H9 (cell line): ENCODE data around the gene CCDC141. TPM values are rescaled to one million over a fixed set of nuclear protein-coding genes. Genes with fewer than 3 reads are reported as not detected.

Source experiments
- DNase-seq: peaks from one replicate; pipeline ENCODE4 v3.0.0-alpha.2; 2017
- H2AFZ ChIP-seq: one replicate; pipeline ENCODE4 v1.6.1; 2013; ENCODE audit warnings: mild to moderate bottlenecking, low read length, control low read depth, moderate library complexity
- H2AK5ac ChIP-seq: 2 replicates; pipeline ENCODE4 v1.6.1; 2013; ENCODE audit warnings: low read length, control low read depth, mixed read lengths; ENCODE audit not compliant: insufficient read length
- H2BK120ac ChIP-seq: one replicate; pipeline ENCODE4 v1.6.1; 2013; ENCODE audit warnings: low read depth, mild to moderate bottlenecking, low read length, control low read depth, inconsistent platforms; ENCODE audit not compliant: poor library complexity, severe bottlenecking
- H2BK12ac ChIP-seq: 2 replicates; pipeline ENCODE4 v1.6.1; 2013; ENCODE audit warnings: low read length, control low read depth, mixed read lengths, low read depth; ENCODE audit not compliant: insufficient read length
- H2BK15ac ChIP-seq: 2 replicates; pipeline ENCODE4 v1.6.1; 2013; ENCODE audit warnings: low read depth, low read length, control low read depth
- H2BK20ac ChIP-seq: one replicate; pipeline ENCODE4 v1.6.1; 2013; ENCODE audit warnings: low read depth, mild to moderate bottlenecking, low read length, control low read depth, inconsistent platforms; ENCODE audit not compliant: poor library complexity, severe bottlenecking
- H2BK5ac ChIP-seq: 2 replicates; pipeline ENCODE4 v1.6.1; 2013; ENCODE audit warnings: low read length, control low read depth, mixed read lengths; ENCODE audit not compliant: insufficient read length
- H3K14ac ChIP-seq: 2 replicates; pipeline ENCODE4 v1.6.1; 2013; ENCODE audit warnings: low read length, control low read depth; ENCODE audit not compliant: insufficient read depth
- H3K18ac ChIP-seq: 2 replicates; pipeline ENCODE4 v1.6.1; 2013; ENCODE audit warnings: low read depth, mild to moderate bottlenecking, mixed read lengths, low read length, control low read depth; ENCODE audit not compliant: insufficient read length
- H3K23ac ChIP-seq: 2 replicates; pipeline ENCODE4 v1.6.1; 2013; ENCODE audit warnings: low read length, control low read depth, mixed read lengths, low read depth; ENCODE audit not compliant: insufficient read length
- H3K23me2 ChIP-seq: 2 replicates; pipeline ENCODE4 v1.6.1; 2013; ENCODE audit warnings: low read depth, mild to moderate bottlenecking, mixed read lengths, low read length, control low read depth; ENCODE audit not compliant: insufficient read length, poor library complexity, severe bottlenecking
- H3K27ac ChIP-seq: 2 replicates; pipeline ENCODE4 v1.5.1; 2013; ENCODE audit warnings: low read length, control low read depth, mixed read lengths, low read depth; ENCODE audit not compliant: insufficient read length
- H3K27me3 ChIP-seq: 2 replicates; pipeline ENCODE4 v1.6.1; 2013; ENCODE audit warnings: low read length, control low read depth, inconsistent platforms; ENCODE audit not compliant: insufficient read depth
- H3K4ac ChIP-seq: 2 replicates; pipeline ENCODE4 v1.6.1; 2013; ENCODE audit warnings: low read depth, mild to moderate bottlenecking, control low read depth, inconsistent platforms, low read length, moderate library complexity
- H3K4me1 ChIP-seq: 2 replicates; pipeline ENCODE4 v1.6.1; 2013; ENCODE audit warnings: low read length, control low read depth, inconsistent platforms; ENCODE audit not compliant: insufficient read depth
- H3K4me2 ChIP-seq: 2 replicates; pipeline ENCODE4 v1.6.1; 2013; ENCODE audit warnings: low read length, control low read depth, mixed read lengths; ENCODE audit not compliant: insufficient read length, insufficient read depth
- H3K56ac ChIP-seq: 2 replicates; pipeline ENCODE4 v1.6.1; 2013; ENCODE audit warnings: low read depth, mild to moderate bottlenecking, mixed read lengths, low read length, control low read depth; ENCODE audit not compliant: insufficient read length
- H3K79me1 ChIP-seq: 2 replicates; pipeline ENCODE4 v1.6.1; 2013; ENCODE audit warnings: low read depth, mild to moderate bottlenecking, moderate library complexity, low read length, control low read depth, inconsistent platforms; ENCODE audit not compliant: insufficient read depth, poor library complexity, severe bottlenecking
- H3K79me2 ChIP-seq: 2 replicates; pipeline ENCODE4 v1.6.1; 2013; ENCODE audit warnings: low read length, control low read depth, inconsistent platforms; ENCODE audit not compliant: insufficient read depth
- H3K9ac ChIP-seq: 2 replicates; pipeline ENCODE4 v1.6.1; 2013; ENCODE audit warnings: low read length, control low read depth, mixed read lengths; ENCODE audit not compliant: insufficient read length; ENCODE audit errors: extremely low read depth
- H3K9me3 ChIP-seq: one replicate; pipeline ENCODE4 v1.6.1; 2013; ENCODE audit warnings: low read depth, low read length, inconsistent platforms; ENCODE audit not compliant: control insufficient read depth
- H3T11ph ChIP-seq: one replicate; pipeline ENCODE4 v1.6.1; 2013; ENCODE audit warnings: mild to moderate bottlenecking, low read length, control low read depth, inconsistent platforms
- H4K20me1 ChIP-seq: one replicate; pipeline ENCODE4 v1.6.1; 2013; ENCODE audit not compliant: control insufficient read depth, insufficient read length, insufficient read depth
- H4K5ac ChIP-seq: 2 replicates; pipeline ENCODE4 v1.6.1; 2013; ENCODE audit warnings: low read depth, mild to moderate bottlenecking, mixed read lengths, low read length, control low read depth; ENCODE audit not compliant: insufficient read length
- H4K8ac ChIP-seq: replicated peaks from 2 replicates; pipeline ENCODE4 v1.6.1; 2013; ENCODE audit warnings: low read length, control low read depth, mixed read lengths, low read depth; ENCODE audit not compliant: insufficient read length
- H4K91ac ChIP-seq: 2 replicates; pipeline ENCODE4 v1.6.1; 2013; ENCODE audit warnings: low read depth, mild to moderate bottlenecking, moderate library complexity, mixed read lengths, low read length, control low read depth; ENCODE audit not compliant: insufficient read length
- H3K27ac Mint-ChIP-seq, 3 experiments: 2 replicates in 2 of 3; 3 replicates in 1 of 3; pipeline ENCODE4 v1.8.0; 2020 to 2021; ENCODE audit warnings: mixed read lengths in 3 of 3, mild to moderate bottlenecking in 1 of 3, moderate library complexity in 1 of 3
- H3K27me3 Mint-ChIP-seq: 2 replicates; pipeline ENCODE4 v1.8.0; 2021; ENCODE audit warnings: low read depth, mild to moderate bottlenecking, moderate library complexity, mixed read lengths
- H3K36me3 Mint-ChIP-seq, 3 experiments: 2 replicates in 2 of 3; 3 replicates in 1 of 3; pipeline ENCODE4 v1.8.0; 2020 to 2021; ENCODE audit warnings: low read depth in 3 of 3, mixed read lengths in 3 of 3; ENCODE audit not compliant: insufficient read depth in 1 of 3
- H3K4me1 Mint-ChIP-seq, 2 experiments: 2 replicates each; pipeline ENCODE4 v1.8.0; 2020; ENCODE audit warnings: mixed read lengths in 2 of 2
- H3K4me3 Mint-ChIP-seq, 2 experiments: 2 replicates in 1 of 2; 3 replicates in 1 of 2; pipeline ENCODE4 v1.8.0; 2020 to 2021; ENCODE audit warnings: mild to moderate bottlenecking in 2 of 2, mixed read lengths in 2 of 2, moderate library complexity in 1 of 2
- H3K9me3 Mint-ChIP-seq, 2 experiments: 2 replicates in 1 of 2; 3 replicates in 1 of 2; pipeline ENCODE4 v1.8.0; 2020; ENCODE audit warnings: mild to moderate bottlenecking in 2 of 2, mixed read lengths in 2 of 2, moderate library complexity in 1 of 2
- CTCF ChIP-seq: fragments of 200-600 bp; sonication (generic); conservative IDR thresholded peaks from 3 replicates; pipeline ENCODE4 v1.8.0; 2021; ENCODE audit warnings: antibody characterized with exemption, mild to moderate bottlenecking
- WGBS: extraction: QIAGEN DNeasy Blood & Tissue Kit; methylation state at CpG from one replicate; pipeline ENCODE4 v1.1.7; 2013; ENCODE audit warnings: missing lambda C conversion rate, low lambda C conversion rate, mixed read lengths; ENCODE audit not compliant: insufficient read length; ENCODE audit errors: extremely low coverage; 5-methylcytosine and 5-hydroxymethylcytosine counted together
- total RNA-seq: library from RNA; stranded (reverse); gene quantifications from 2 replicates; pipeline ENCODE4 v1.2.1, GENCODE V29; 2021

The CCDC141 gene
- total RNA-seq, 1 experiment from 2014 or later = 1.0 TPM

GRCh38 chr2:178807227-178808008, 242.5 kb downstream of the CCDC141 start, which contains the start of gene TTN:
Gene TTN (minus strand): TSS chr2:178807423. CDS start chr2:178804642, 2,781 bp downstream.
- H3K9ac ChIP-seq = no peak within 1 kb of the TSS
- H3K56ac ChIP-seq = no peak within 1 kb of the TSS
- H2BK5ac ChIP-seq = no peak within 1 kb of the TSS
- H3K79me2 ChIP-seq = no peaks in the 10 kb centered on the region
- no peak within 1 kb of the TSS for H4K8ac ChIP-seq
- Mint-ChIP-seq H3K27ac (no peak within 1 kb of the TSS), H3K36me3 (no peaks in the 10 kb centered on the region), H3K27me3 (no peaks in the 10 kb centered on the region), H3K4me1 (no peaks in the 10 kb centered on the region), H3K9me3 (no peaks in the 10 kb centered on the region), H3K4me3 (no peak within 1 kb of the TSS)
- H4K5ac ChIP-seq = no peak within 1 kb of the TSS
- H3K23ac ChIP-seq = no peak within 1 kb of the TSS
- no peak within 1 kb of the TSS for H2AK5ac ChIP-seq
- H3K18ac ChIP-seq = no peak within 1 kb of the TSS
- no peaks in the 10 kb centered on the region for H4K20me1 ChIP-seq
- H2BK15ac ChIP-seq = no peak within 1 kb of the TSS
- no peaks in the 10 kb centered on the region for H3K27me3 ChIP-seq
- H3K9me3 ChIP-seq = no peaks in the 10 kb centered on the region
- no peak within 1 kb of the TSS for H3K4ac ChIP-seq
- no peak within 1 kb of the TSS for H4K91ac ChIP-seq
- H3K14ac ChIP-seq = no peak within 1 kb of the TSS
- no peak within 1 kb of the TSS for H3K4me2 ChIP-seq
- H2BK120ac ChIP-seq = no peak within 1 kb of the TSS
- DNase-seq = no peak
- H3K4me1 ChIP-seq = no peaks in the 10 kb centered on the region
- no peaks in the 10 kb centered on the region for H3K23me2 ChIP-seq
- H2BK12ac ChIP-seq = no peak within 1 kb of the TSS
- no peak for TF ChIP-seq CTCF
- no peaks in the 10 kb centered on the region for H3K79me1 ChIP-seq
- H2BK20ac ChIP-seq = no peak within 1 kb of the TSS
- no peak within 1 kb of the TSS for H2AFZ ChIP-seq
- H3K27ac ChIP-seq = no peak within 1 kb of the TSS
- no CpG with 5 or more reads among the region's 10 CpGs for WGBS
- H3T11ph ChIP-seq = no peak within 1 kb of the TSS
